Stimulated activated CD8-positive, alpha-beta memory T cell treated with anti-CD3 and anti-CD28 coated beads, Interleukin-7, amount 100 ng/mL, for 48 hours (primary cell): ENCODE measurements around the gene CACNB3.

ENCODE experiments used
- DNase-seq, 2 donors: peaks; one replicate each; pipeline ENCODE4 v3.0.0-alpha.2; 2020; ENCODE audit warnings: low read depth in 1 of 2; ENCODE audit errors: extremely low read depth in 1 of 2

Gene CACNB3

GRCh38 chr12:48817873-48818830 is at the start of gene CACNB3:
Gene CACNB3, plus strand, starts transcription at chr12:48818496. Its CDS starts 434 bp downstream, at chr12:48818930.
- peak; percentile 47 to 64 for DNase-seq

GRCh38 chr12:48768736-48769135 is 49.6 kb upstream of the CACNB3 start:
- no peak for DNase-seq

- no peak for DNase-seq
These were observed 47.5 kb upstream of the CACNB3 start for GRCh38 chr12:48770756-48771155.

GRCh38 chr12:48771588-48772112 is 46.6 kb upstream of the CACNB3 start:
- no peak for DNase-seq

GRCh38 chr12:48773686-48774085 is 44.6 kb upstream of the CACNB3 start:
- DNase-seq = no peak

GRCh38 chr12:48774516-48774915 is 43.8 kb upstream of the CACNB3 start:
- DNase-seq = no peak

- no peak for DNase-seq
These were observed 43.0 kb upstream of the CACNB3 start for GRCh38 chr12:48775299-48775698.

GRCh38 chr12:48775991-48776649 is 42.2 kb upstream of the CACNB3 start:
- DNase-seq = no peak

GRCh38 chr12:48776956-48777355 is 41.3 kb upstream of the CACNB3 start:
- no peak for DNase-seq

- no peak for DNase-seq
These were observed 40.5 kb upstream of the CACNB3 start for GRCh38 chr12:48777501-48778400.

GRCh38 chr12:48779869-48780268 is 38.4 kb upstream of the CACNB3 start:
- no peak for DNase-seq

GRCh38 chr12:48780381-48781025 is 37.8 kb upstream of the CACNB3 start:
- DNase-seq = no peak

GRCh38 chr12:48781750-48782456 is 36.4 kb upstream of the CACNB3 start:
- DNase-seq = no peak

GRCh38 chr12:48782457-48783395 is 35.6 kb upstream of the CACNB3 start:
- no peak for DNase-seq

- no peak for DNase-seq
These were observed 34.9 kb upstream of the CACNB3 start for GRCh38 chr12:48783432-48783831.

GRCh38 chr12:48786591-48787544 is 31.4 kb upstream of the CACNB3 start:
- no peak for DNase-seq

GRCh38 chr12:48787791-48788523 is 30.3 kb upstream of the CACNB3 start:
- no peak for DNase-seq
